PC-3 (cell line): ENCODE results near the gene VSTM2L.

Experiments
- EZH2 ChIP-seq: fragments of 300-600 bp; sonication (generic); IDR thresholded peaks from one replicate; pipeline ENCODE4 v1.6.1; 2017; ENCODE audit warnings: antibody characterized with exemption, mild to moderate bottlenecking, low read length; ENCODE audit not compliant: unreplicated experiment
- TF ChIP-seq, protein P1 (sequence below): fragments of 300-600 bp; sonication (generic); conservative IDR thresholded peaks from 2 replicates; pipeline ENCODE4 v1.5.1; 2017; ENCODE audit warnings: antibody characterized with exemption, low read depth, mild to moderate bottlenecking, low read length

GRCh38 chr20:37976887-37977286 is 74.0 kb downstream of the VSTM2L start:
- TF ChIP-seq, protein P1, sequence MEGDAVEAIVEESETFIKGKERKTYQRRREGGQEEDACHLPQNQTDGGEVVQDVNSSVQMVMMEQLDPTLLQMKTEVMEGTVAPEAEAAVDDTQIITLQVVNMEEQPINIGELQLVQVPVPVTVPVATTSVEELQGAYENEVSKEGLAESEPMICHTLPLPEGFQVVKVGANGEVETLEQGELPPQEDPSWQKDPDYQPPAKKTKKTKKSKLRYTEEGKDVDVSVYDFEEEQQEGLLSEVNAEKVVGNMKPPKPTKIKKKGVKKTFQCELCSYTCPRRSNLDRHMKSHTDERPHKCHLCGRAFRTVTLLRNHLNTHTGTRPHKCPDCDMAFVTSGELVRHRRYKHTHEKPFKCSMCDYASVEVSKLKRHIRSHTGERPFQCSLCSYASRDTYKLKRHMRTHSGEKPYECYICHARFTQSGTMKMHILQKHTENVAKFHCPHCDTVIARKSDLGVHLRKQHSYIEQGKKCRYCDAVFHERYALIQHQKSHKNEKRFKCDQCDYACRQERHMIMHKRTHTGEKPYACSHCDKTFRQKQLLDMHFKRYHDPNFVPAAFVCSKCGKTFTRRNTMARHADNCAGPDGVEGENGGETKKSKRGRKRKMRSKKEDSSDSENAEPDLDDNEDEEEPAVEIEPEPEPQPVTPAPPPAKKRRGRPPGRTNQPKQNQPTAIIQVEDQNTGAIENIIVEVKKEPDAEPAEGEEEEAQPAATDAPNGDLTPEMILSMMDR, result no peak
- no peak for TF ChIP-seq EZH2
